HG03432 (cell line): ENCODE measurements around the gene BEGAIN.

Source experiments
- ATAC-seq: cut with Tn5 transposase; IDR thresholded peaks from one replicate; pipeline ENCODE4 v1.9.1; 2021; ENCODE audit warnings: mild to moderate bottlenecking, moderate library complexity; ENCODE audit not compliant: unreplicated experiment

The BEGAIN gene

GRCh38 chr14:100582496-100583165 is 4.6 kb downstream of the BEGAIN start:
- ATAC-seq = no peak

- ATAC-seq = no peak
Measured at GRCh38 chr14:100581228-100582145, 5.7 kb downstream of the BEGAIN start.

DNA sequence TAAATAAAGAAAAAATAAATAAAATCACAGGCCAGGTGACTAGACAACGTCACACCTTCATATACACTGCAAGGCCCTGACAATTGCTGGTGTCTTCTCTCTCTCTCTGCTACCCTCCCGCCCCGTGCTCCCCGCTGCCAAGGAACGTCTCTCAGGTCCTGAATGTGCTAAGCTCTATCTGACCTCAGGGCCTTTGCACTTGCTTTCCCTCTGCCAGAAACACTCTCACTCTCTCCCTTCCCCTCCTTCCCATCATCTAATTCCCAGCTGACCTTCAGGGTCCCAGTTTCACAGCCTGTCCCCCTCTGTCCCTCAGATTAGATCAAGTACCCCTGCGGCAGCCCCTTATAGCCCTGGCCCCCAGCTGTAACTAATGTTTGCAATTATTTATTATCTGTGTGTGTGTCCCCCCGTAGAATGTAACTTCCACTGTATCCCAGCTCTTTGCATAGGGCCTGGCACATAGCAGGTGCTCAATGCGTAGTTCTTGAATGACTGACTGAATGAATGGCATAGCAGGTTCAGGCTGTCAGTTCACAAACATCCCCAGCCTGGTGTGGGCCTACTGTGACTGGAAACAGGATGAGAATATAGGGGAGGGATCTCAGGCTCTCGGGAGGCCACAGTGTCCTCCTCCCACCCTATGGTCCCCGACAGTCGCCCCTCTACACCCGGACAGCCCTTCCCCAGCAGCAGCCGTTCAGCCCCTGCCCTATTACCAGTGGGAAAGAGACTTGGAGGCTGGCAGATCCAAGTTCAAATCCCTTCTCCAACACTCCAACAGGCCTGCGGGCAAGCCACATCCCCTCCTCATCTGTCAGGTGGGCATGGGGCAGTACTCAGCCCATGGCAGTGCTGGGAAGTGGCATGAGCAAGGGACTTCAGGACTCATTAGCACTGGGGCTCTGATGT is 6.6 kb downstream of the BEGAIN start:
- ATAC-seq = no peak

- no peak for ATAC-seq
Measured at GRCh38 chr14:100578552-100578951, 8.7 kb downstream of the BEGAIN start.

DNA sequence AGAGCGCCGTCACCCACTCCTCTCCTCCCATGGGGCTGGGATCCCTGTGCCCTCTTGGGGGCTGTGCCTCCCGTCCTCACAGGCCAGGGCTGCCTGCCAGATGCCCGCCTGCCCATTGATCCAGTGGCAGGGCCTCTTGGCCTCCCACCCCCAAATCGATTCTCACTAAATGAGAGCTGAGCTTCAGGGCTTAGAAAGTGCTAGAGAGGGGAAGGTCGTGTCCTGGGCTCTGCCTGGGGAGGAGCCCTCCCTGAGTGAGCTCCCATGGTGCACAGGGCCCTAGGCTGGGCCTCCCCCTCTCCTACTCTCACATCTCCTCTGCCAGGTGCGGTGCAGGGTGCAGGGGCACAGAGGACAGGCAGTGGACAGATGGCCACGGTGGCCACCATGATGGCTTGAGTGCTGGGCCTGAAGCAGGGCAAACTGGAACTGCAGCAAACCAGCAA is 9.2 kb downstream of the BEGAIN start:
- no peak for ATAC-seq

DNA sequence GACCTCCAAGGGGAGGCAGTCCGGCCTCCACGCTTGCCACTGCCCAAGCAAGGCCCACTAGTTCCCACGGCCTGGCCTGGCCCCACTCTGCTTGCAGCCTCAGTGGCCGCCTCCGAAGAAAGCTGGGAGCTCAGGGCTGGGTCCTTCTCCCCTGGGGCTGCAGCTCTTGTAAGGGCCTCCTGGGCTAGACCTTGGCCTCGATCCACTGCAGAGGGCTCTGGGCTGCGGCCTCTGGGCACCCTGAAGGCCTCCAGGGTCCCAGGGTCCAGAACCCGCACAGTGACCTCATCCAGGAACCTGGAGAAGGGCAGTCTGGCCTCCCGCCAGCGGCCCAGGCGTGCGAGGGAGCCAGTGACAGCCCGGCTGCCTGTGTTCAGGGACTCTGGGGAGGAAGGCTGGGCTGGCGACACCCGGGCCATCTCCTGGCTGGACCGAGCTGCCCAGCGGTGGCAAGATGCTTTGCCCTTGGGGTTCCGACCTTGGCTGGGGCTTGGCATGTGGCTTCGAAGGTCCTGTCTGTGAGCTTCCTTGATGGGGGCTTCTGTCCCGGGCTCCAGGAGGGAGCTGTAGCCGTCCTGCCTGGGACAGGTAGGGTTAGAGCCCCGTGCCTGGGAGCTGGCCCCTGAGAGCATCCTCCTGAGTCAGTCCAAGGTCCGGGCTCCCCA is 9.8 kb downstream of the BEGAIN start:
- no peak for ATAC-seq

- no peak for ATAC-seq
Measured at GRCh38 chr14:100576091-100577085, 10.8 kb downstream of the BEGAIN start.

GRCh38 chr14:100575266-100575995 is 11.8 kb downstream of the BEGAIN start:
- no peak for ATAC-seq

DNA sequence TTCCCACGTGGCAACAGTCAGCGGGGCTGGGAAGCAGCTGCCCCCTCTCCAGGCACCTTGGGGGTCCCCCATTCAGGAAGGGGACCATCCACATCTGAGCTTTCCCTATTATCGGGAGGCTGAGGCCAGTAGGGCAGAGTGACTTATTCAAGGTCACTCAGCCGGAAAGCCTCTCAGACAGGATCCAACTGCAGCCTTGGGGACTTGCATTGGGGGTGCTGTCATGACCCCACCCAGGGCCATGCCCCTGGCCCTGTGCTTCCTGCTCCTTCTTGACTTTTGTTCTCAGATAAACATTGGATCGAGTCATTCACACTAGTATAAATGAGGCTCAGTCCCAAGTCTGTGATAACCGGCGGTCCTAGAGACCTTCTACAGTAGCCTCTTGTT is 12.6 kb downstream of the BEGAIN start:
- no peak for ATAC-seq

GRCh38 chr14:100573757-100574641 is 13.2 kb downstream of the BEGAIN start:
- no peak for ATAC-seq

- no peak for ATAC-seq
Measured at GRCh38 chr14:100573002-100573756, 14.0 kb downstream of the BEGAIN start.

DNA sequence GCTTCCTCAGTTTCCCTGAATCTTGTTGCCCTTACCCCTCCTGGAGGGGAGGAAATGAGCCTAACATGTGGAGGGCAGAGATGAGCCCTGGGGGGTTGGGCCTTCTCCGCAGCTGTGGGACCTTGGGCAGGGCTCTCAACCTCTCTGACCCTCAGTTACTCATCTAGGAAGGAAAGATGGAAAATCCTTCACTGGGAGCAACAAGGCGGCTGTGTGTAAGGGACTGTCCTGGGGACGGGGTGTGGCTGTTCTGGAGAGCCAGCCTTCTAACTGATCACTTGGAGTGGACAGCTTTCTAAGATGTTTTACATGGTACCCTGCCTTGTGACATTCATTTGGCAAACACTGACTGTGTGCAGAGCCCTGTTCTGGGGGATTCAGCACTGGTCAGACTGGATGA is 14.7 kb downstream of the BEGAIN start:
- no peak for ATAC-seq

DNA sequence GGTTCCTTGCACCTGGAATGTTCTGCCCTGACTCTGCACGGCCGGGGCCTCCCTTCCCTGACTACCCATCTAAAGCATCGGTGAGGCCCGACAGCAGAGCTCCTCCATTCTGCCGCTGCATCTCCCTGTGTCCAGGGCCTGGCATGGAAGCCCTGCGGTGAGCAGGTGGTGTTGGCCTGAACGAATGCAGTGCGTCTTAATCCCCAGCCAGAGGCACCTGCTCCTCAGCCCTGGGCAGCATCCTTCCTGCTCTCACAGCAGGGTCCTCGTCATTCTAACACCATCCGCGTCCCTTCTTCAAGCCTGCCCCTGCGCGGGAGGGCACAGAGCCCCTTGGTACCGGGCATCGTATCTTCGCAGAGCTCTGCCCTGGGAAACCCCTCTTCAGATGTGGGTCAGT is 15.4 kb downstream of the BEGAIN start:
- no peak for ATAC-seq

- ATAC-seq = no peak
Measured at GRCh38 chr14:100570726-100571454, 16.3 kb downstream of the BEGAIN start.

DNA sequence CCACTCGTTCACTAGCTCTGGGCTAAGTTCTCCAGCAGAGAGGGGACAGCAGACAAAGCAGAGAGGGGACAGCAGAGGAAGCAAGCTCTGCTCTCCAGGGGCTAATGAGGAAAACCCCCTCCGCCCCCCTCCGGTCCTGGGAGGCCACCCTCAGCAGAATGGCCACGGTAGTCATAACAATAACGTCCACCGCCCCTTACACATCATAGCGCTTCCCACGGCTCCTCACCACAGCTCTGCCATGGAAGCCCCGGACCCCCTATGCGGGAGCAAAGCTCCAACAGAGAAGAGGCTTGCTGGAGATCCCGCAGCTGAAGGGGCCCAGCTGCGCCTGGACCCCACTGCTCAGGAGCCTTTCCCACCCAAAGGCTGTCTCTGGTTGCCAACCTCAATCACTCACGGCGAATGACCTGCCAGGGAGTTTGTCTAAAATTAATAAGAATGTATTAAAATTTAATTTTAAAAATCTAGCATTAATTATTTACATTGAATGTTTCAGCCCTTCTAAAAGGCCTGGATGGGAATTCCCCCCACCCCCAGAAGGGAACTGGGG is 17.4 kb downstream of the BEGAIN start:
- no peak for ATAC-seq
